Panc1 (cell line): ENCODE measurements around the gene CLMN. TPM values are rescaled to one million over a fixed set of nuclear protein-coding genes. Genes with fewer than 3 reads are reported as not detected.

ENCODE experiments used
- ATAC-seq: fragments of 200-7000 bp; cut with Tn5 transposase; 2 replicates; pipeline ENCODE4 v1.9.1; 2020; ENCODE audit warnings: mild to moderate bottlenecking, moderate library complexity
- BruUV-seq: library from RNA; stranded (reverse); fragments of 400-500 nt; replicated peaks from 2 replicates; lab custom pipeline; 2021; lab: Mats Ljungman, UMichigan
- CTCF ChIA-PET: fragments of 300-600 bp; sonication (Branson Sonifier 250); formaldehyde crosslinking; loops from one replicate; lab custom pipeline; 2022; ENCODE audit warnings: antibody characterized with exemption; lab: Charles Lee
- POLR2A ChIA-PET: fragments of 300-600 bp; sonication (Branson Sonifier 250); formaldehyde crosslinking; loops from one replicate; lab custom pipeline; 2022; ENCODE audit warnings: antibody characterized with exemption; lab: Charles Lee
- DNase-seq: peaks from one replicate; pipeline ENCODE4 v3.0.0-alpha.2; 2010; ENCODE audit warnings: low read depth, low spot score
- H3K27ac ChIP-seq: 2 replicates; pipeline ENCODE4 v1.5.1; 2011; ENCODE audit warnings: mild to moderate bottlenecking, low read length, inconsistent platforms
- H3K27me3 ChIP-seq: fragments of 200-500 bp; sonication (Bioruptor generic); 2 replicates; pipeline ENCODE4 v1.6.0; 2014; ENCODE audit warnings: low read length, inconsistent platforms; ENCODE audit not compliant: control insufficient read depth, insufficient read depth
- H3K36me3 ChIP-seq: fragments of 200-500 bp; sonication (Bioruptor generic); 2 replicates; pipeline ENCODE4 v1.5.1; 2014; ENCODE audit warnings: inconsistent platforms, mild to moderate bottlenecking, low read length, moderate library complexity; ENCODE audit not compliant: control insufficient read depth, insufficient read depth
- H3K4me1 ChIP-seq: 2 replicates; pipeline ENCODE4 v1.5.1; 2011; ENCODE audit warnings: inconsistent platforms, mild to moderate bottlenecking, low read length, moderate library complexity; ENCODE audit not compliant: control insufficient read depth, insufficient read depth
- H3K4me3 ChIP-seq, 2 experiments: 2 replicates each; pipeline ENCODE4 v1.5.1; 2011 to 2012; ENCODE audit warnings: low read depth in 2 of 2, low read length in 2 of 2, mild to moderate bottlenecking in 2 of 2, inconsistent platforms in 1 of 2, moderate library complexity in 1 of 2
- H3K9me3 ChIP-seq: fragments of 200-500 bp; sonication (Bioruptor generic); 2 replicates; pipeline ENCODE4 v1.5.1; 2014; ENCODE audit warnings: low read depth, mild to moderate bottlenecking, inconsistent platforms, low read length, moderate library complexity; ENCODE audit not compliant: control insufficient read depth, insufficient read depth
- CTCF ChIP-seq: fragments of 450-650 bp; IDR thresholded peaks from 2 replicates; pipeline ENCODE4 v1.5.1; 2017; ENCODE audit warnings: mild to moderate bottlenecking
- POLR2AphosphoS5 ChIP-seq: IDR thresholded peaks from 2 replicates; pipeline ENCODE4 v1.6.1; 2012; ENCODE audit warnings: mild to moderate bottlenecking, low read depth, low read length, moderate library complexity
- SIN3A ChIP-seq: IDR thresholded peaks from 2 replicates; pipeline ENCODE4 v1.6.1; 2012; ENCODE audit warnings: low read depth, mild to moderate bottlenecking, low read length, moderate library complexity, borderline replicate concordance; ENCODE audit not compliant: insufficient read depth
- TCF7L2 ChIP-seq: IDR thresholded peaks from 2 replicates; pipeline ENCODE4 v1.6.1; 2011; ENCODE audit warnings: mild to moderate bottlenecking, low read depth, low read length, inconsistent platforms
- in situ Hi-C: cut with HindIII; loops from 2 replicates; pipeline ENCODE4 v1.10.0; 2016; ENCODE audit warnings: low sequenced_read_pairs, low pct_unique_long_range_greater_than_20kb
- intact Hi-C: fragments of 100-400 bp; cut with micrococcal nuclease; formaldehyde crosslinking; loops from one replicate; pipeline ENCODE4 v1.10.0; 2022; ENCODE audit not compliant: unreplicated experiment
- total RNA-seq: library from RNA; stranded (reverse); gene quantifications from one replicate; pipeline ENCODE4 v1.2.1, GENCODE V29; 2021; ENCODE audit not compliant: unreplicated experiment
- TF ChIP-seq, protein P1 (sequence below), 2 experiments: IDR thresholded peaks; 2 replicates each; pipeline ENCODE4 v1.6.1; 2011 to 2012; ENCODE audit warnings: low read depth in 2 of 2, control low read depth in 1 of 2, low read length in 1 of 2, mild to moderate bottlenecking in 1 of 2, moderate library complexity in 1 of 2; ENCODE audit not compliant: insufficient read depth in 1 of 2

Gene CLMN
- total RNA-seq, 1 experiment from 2014 or later: 34.9 TPM

GRCh38 chr14:95291859-95292542 is 27.7 kb downstream of the CLMN start:
- no peak overlapping the region for H3K4me3 ChIP-seq
- H3K27me3 ChIP-seq: no peaks in the 10 kb centered on the region
- ChIA-PET POLR2A (interaction anchor here (0.5 kb wide), 1 partner anchor 144 kb away, joined by 4 read pairs; no protein-coding TSS in a partner anchor), CTCF (no interaction called here)
- no TSS peak for BruUV-seq
- peak; percentile 46 for ATAC-seq
- intact Hi-C loops: no loop called here
- in situ Hi-C loops: no loop called here
- no peaks in the 10 kb centered on the region for H3K9me3 ChIP-seq
- TF ChIP-seq CTCF (no peak), POLR2AphosphoS5 (no peak), TCF7L2 (no peak), SIN3A (no peak)
- TF ChIP-seq, protein P1, sequence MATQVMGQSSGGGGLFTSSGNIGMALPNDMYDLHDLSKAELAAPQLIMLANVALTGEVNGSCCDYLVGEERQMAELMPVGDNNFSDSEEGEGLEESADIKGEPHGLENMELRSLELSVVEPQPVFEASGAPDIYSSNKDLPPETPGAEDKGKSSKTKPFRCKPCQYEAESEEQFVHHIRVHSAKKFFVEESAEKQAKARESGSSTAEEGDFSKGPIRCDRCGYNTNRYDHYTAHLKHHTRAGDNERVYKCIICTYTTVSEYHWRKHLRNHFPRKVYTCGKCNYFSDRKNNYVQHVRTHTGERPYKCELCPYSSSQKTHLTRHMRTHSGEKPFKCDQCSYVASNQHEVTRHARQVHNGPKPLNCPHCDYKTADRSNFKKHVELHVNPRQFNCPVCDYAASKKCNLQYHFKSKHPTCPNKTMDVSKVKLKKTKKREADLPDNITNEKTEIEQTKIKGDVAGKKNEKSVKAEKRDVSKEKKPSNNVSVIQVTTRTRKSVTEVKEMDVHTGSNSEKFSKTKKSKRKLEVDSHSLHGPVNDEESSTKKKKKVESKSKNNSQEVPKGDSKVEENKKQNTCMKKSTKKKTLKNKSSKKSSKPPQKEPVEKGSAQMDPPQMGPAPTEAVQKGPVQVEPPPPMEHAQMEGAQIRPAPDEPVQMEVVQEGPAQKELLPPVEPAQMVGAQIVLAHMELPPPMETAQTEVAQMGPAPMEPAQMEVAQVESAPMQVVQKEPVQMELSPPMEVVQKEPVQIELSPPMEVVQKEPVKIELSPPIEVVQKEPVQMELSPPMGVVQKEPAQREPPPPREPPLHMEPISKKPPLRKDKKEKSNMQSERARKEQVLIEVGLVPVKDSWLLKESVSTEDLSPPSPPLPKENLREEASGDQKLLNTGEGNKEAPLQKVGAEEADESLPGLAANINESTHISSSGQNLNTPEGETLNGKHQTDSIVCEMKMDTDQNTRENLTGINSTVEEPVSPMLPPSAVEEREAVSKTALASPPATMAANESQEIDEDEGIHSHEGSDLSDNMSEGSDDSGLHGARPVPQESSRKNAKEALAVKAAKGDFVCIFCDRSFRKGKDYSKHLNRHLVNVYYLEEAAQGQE (IDR thresholded peaks at IDR 0.05; ENCODE audit: insufficient read depth in 1 of 2, low read depth in 2 of 2, low read length in 1 of 2): no peak
- peaks cover 29% of the 10 kb centered on the region for H3K4me1 ChIP-seq
- no peaks in the 10 kb centered on the region for H3K36me3 ChIP-seq
- peak overlapping the region; percentile 57 for H3K27ac ChIP-seq
- peak; percentile 41 for DNase-seq

DNA sequence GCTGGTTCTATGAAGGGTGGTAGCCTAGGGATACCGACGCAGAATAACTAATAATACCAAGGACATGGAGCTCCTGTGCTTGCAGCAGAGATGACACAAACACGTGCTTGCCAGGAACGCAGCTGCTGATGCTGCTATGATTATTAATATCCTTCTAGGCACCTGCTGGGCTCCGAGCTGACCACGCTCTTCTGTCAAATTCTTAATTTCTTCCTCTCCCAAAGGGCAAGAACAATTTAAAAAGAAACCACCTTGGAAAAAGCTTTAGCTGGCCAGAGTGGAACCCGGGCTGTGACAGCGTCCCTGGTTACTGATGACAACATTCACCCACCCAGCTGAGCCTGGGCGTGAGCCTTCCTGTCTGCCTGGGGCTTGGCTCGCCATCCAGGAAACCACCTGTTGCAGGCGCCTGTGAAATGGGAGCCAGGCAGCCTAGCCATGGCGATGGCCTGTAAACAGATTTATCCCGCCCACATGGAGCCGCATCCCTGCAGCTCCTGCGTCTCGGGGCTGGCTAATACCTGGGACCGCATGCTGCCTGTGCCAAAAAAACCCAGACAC is 28.8 kb downstream of the CLMN start:
- peak; percentile 42 for ATAC-seq
- Histone ChIP-seq H3K36me3 (no peaks in the 10 kb centered on the region), H3K27ac (peak overlapping the region; percentile 34; the same call in 1 of the 2 replicates), H3K4me1 (peaks cover 29% of the 10 kb centered on the region), H3K9me3 (no peaks in the 10 kb centered on the region), H3K4me3 (0 out of 4 replicates have a peak overlapping the region, but pooled peaks of 1 of the 2 experiments have one; percentile 6), H3K27me3 (no peaks in the 10 kb centered on the region)
- no peak for DNase-seq
- in situ Hi-C loops (no loop called here), intact Hi-C loops (no loop called here)
- BruUV-seq: no TSS peak
- no peak for TF ChIP-seq TCF7L2
- no peak for TF ChIP-seq CTCF
- TF ChIP-seq, protein P1 (IDR thresholded peaks at IDR 0.05; ENCODE audit: insufficient read depth in 1 of 2, low read depth in 2 of 2, low read length in 1 of 2): no peak
- TF ChIP-seq POLR2AphosphoS5: no peak
- TF ChIP-seq SIN3A: no peak
- ChIA-PET POLR2A (interaction anchor here (0.6 kb wide), 1 partner anchor 658 kb away, joined by 3 read pairs; no protein-coding TSS in a partner anchor), CTCF (no interaction called here)
